Esophagus squamous epithelium (tissue), 4 donors: Measurements from ENCODE around the gene ZMYND15.

Experiments
- CTCF ChIP-seq, 6 experiments: fragments of 450-650 bp in 4 of 6; fragments of 200-600 bp in 2 of 6; sonication (generic) in 2 of 6; IDR thresholded peaks; one replicate each; pipeline ENCODE4 v1.5.1; 2016 to 2019; ENCODE audit warnings: antibody characterized with exemption in 6 of 6, mild to moderate bottlenecking in 4 of 6, moderate library complexity in 4 of 6
- POLR2A ChIP-seq, 4 donors: fragments of 450-650 bp; IDR thresholded peaks; one replicate each; pipeline ENCODE4 v1.6.1; 2017; ENCODE audit warnings: antibody characterized with exemption in 4 of 4, mild to moderate bottlenecking in 4 of 4, moderate library complexity in 3 of 4

- TF ChIP-seq CTCF (IDR thresholded peaks at IDR 0.05) (no peak), POLR2A (IDR thresholded peaks at IDR 0.05) (no peak)
Measured at GRCh38 chr17:4764595-4764994, 25.0 kb downstream of the ZMYND15 start.
